ENCODE results near the gene CARD11. TPM values are rescaled to one million over a fixed set of nuclear protein-coding genes. Genes with fewer than 3 reads are reported as not detected.

Gene CARD11
- total RNA-seq, 2 experiments from 2014 or later: 98.3 to 103 TPM

DNA sequence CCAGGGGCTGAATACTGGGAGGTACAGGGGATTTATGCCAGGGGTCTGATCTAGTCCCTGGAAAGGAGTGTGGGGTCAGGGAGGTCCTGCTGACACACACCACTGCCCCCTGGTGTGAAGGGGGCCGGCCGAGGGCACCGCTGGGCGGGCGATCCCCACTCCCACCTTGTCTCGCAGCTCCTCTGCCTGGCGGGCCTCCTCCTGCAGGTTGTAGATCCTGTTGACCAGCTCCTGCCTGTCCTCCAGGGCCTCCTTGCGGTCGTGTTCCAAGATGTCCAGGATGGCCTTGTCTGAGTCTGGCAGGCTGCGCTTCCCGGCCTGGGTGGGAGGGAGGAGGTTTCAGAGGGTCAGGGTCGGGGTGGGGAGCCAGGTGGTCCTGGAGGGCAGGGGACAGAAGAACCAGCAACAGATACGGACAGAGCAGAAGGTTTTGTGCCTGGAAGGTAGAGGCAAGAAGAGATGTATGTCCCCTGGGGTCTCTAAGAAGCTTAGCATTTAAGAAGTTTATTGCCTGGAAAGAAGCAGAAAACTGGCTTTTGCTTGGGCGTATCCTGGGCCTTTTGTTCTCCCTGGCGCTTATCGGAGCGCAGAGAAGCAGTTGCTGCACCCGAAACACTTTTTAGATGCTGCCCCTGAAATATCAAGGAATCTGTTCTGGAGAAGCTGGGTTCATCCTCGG is 105.0 kb downstream of the CARD11 start:
- Mint-ChIP-seq H3K4me1 (ENCODE audit: low read depth) (peaks cover 20% of the 10 kb centered on the region), H3K36me3 (ENCODE audit: low read depth) (peaks cover 50% of the 10 kb centered on the region), H3K27ac (peak overlapping the region; percentile 53), H3K4me3 (no peak overlapping the region), H3K9me3 (no peaks in the 10 kb centered on the region), H3K27me3 (no peaks in the 10 kb centered on the region)
- ChIA-PET POLR2A (interaction anchor here (0.8 to 1.0 kb wide), 2 partner anchors 15 to 216 kb away, joined by 4 to 5 read pairs; no protein-coding TSS in a partner anchor), CTCF (interaction anchor here (1.1 to 1.5 kb wide), 3 partner anchors 8 to 44 kb away, joined by 3 read pairs; no protein-coding TSS in a partner anchor)
- ATAC-seq (no peak), DNase-seq (no peak)
- intact Hi-C loops (cut with micrococcal nuclease): no loop called here
- TF ChIP-seq, protein P1, sequence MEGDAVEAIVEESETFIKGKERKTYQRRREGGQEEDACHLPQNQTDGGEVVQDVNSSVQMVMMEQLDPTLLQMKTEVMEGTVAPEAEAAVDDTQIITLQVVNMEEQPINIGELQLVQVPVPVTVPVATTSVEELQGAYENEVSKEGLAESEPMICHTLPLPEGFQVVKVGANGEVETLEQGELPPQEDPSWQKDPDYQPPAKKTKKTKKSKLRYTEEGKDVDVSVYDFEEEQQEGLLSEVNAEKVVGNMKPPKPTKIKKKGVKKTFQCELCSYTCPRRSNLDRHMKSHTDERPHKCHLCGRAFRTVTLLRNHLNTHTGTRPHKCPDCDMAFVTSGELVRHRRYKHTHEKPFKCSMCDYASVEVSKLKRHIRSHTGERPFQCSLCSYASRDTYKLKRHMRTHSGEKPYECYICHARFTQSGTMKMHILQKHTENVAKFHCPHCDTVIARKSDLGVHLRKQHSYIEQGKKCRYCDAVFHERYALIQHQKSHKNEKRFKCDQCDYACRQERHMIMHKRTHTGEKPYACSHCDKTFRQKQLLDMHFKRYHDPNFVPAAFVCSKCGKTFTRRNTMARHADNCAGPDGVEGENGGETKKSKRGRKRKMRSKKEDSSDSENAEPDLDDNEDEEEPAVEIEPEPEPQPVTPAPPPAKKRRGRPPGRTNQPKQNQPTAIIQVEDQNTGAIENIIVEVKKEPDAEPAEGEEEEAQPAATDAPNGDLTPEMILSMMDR (IDR thresholded peaks at IDR 0.05): no peak

DNA sequence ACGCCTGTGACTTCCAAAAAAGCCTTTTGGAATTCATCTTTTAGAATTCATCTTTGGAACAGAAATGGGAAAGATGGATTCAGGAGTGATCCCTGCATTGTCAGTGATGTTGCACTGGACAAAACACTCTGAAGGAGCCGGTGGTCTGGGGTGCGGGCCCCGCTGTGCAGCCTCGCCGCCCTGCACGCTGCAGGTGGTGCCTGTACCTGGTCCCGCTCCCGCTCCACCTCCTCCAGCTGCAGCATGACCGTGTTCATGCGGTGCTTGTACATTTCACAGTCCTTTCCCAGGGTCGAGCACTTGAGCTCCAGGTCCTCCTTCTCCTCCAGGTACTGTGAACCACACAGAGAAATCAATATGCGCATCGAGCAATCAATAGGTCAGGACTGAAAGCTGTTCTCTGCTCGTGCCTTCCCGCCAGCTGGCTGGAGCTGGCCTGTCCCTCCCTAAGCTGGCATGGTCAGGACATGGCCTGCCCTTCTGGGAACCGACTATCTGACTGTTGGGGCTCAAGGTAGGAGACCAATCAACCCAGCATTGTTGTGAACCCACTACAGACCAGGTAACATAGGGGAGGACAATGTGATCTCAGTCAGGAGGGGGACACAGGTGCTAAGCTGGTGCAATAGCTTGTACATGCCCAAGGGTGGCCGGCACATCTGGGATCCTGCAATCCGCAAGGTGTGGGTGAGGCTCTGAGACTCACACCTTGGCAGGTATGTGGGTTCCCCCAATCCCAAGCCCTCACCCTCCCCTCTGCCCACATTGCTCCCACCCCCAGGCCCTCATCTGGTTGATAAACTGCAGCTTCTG is 105.8 kb downstream of the CARD11 start:
- no peak overlapping the region for H3K4me3 Mint-ChIP-seq
- CTCF ChIA-PET: interaction anchor here (1.1 to 1.8 kb wide), 5 partner anchors 9 to 73 kb away, joined by 3 to 6 read pairs (median 3); no protein-coding TSS in a partner anchor
- TF ChIP-seq, protein P1 (IDR thresholded peaks at IDR 0.05): no peak

GRCh38 chr7:2936891-2937580 is 106.6 kb downstream of the CARD11 start:
- CTCF ChIA-PET: interaction anchor here (1.5 to 1.8 kb wide), 3 partner anchors 12 to 72 kb away, joined by 3 to 6 read pairs (median 3); no protein-coding TSS in a partner anchor
- Mint-ChIP-seq H3K36me3 (ENCODE audit: low read depth) (peaks cover 56% of the 10 kb centered on the region), H3K27ac (no peak overlapping the region), H3K9me3 (no peaks in the 10 kb centered on the region), H3K4me1 (ENCODE audit: low read depth) (peaks cover 16% of the 10 kb centered on the region), H3K27me3 (no peaks in the 10 kb centered on the region), H3K4me3 (no peak overlapping the region)
- TF ChIP-seq, protein P1 (IDR thresholded peaks at IDR 0.05): no peak
- POLR2A ChIA-PET: no interaction called here
- DNase-seq (no peak), ATAC-seq (no peak)
- intact Hi-C loops (cut with micrococcal nuclease): no loop called here

More for the DNA sequence above, 105.8 kb downstream of the CARD11 start:
- H3K9me3 Mint-ChIP-seq: no peaks in the 10 kb centered on the region
- POLR2A ChIA-PET: interaction anchor here (0.8 to 1.0 kb wide), 2 partner anchors 14 to 217 kb away, joined by 4 to 5 read pairs; no protein-coding TSS in a partner anchor
- H3K27me3 Mint-ChIP-seq: no peaks in the 10 kb centered on the region
- H3K36me3 Mint-ChIP-seq (ENCODE audit: low read depth): peaks cover 52% of the 10 kb centered on the region
- no peak overlapping the region for H3K27ac Mint-ChIP-seq
- peaks cover 20% of the 10 kb centered on the region for H3K4me1 Mint-ChIP-seq (ENCODE audit: low read depth)
- intact Hi-C loops (cut with micrococcal nuclease): no loop called here
- DNase-seq (no peak), ATAC-seq (no peak)

DNA sequence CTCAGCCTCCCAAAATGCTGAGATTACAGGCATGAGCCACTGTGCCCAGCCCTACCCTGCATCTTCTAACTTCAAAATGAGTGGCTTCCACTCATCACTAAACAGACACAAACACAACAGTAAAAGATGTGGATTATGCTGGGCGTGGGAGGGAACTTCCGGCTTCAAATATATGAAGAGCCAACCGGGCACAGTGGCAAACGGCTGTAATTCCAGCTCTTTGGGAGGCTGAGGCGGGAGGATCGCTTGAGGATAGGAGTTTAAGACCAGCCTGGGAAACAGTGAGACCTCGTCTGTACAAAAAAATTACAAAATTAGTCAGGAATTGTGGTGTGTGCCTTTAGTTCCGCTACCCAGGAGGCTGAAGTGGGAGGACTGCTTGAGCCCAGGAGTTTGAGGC is 107.4 kb downstream of the CARD11 start:
- H3K36me3 Mint-ChIP-seq (ENCODE audit: low read depth): peaks cover 57% of the 10 kb centered on the region
- ChIA-PET POLR2A (no interaction called here), CTCF (interaction anchor here (1.6 to 1.8 kb wide), 2 partner anchors 12 to 71 kb away, joined by 3 to 6 read pairs; no protein-coding TSS in a partner anchor)
- ATAC-seq (no peak), DNase-seq (no peak)
- H3K27ac Mint-ChIP-seq: no peak overlapping the region
- H3K27me3 Mint-ChIP-seq: no peaks in the 10 kb centered on the region
- no peaks in the 10 kb centered on the region for H3K9me3 Mint-ChIP-seq
- peaks cover 16% of the 10 kb centered on the region for H3K4me1 Mint-ChIP-seq (ENCODE audit: low read depth)
- TF ChIP-seq, protein P1 (IDR thresholded peaks at IDR 0.05): no peak
- intact Hi-C loops (cut with micrococcal nuclease): no loop called here
- no peak overlapping the region for H3K4me3 Mint-ChIP-seq
